GM19193 (cell line): Measurements from ENCODE around the gene DRICH1.

ENCODE experiments used
- POLR2A ChIP-seq: IDR thresholded peaks from 4 replicates; pipeline ENCODE4 v1.6.1; 2011; ENCODE audit not compliant: insufficient read depth, insufficient read length; ENCODE audit errors: extremely low read depth

DRICH1 gene

GRCh38 chr22:23591201-23591791 is 40.8 kb downstream of the DRICH1 start:
- TF ChIP-seq POLR2A, result no peak

GRCh38 chr22:23583836-23584235 is 48.3 kb downstream of the DRICH1 start:
- no peak for TF ChIP-seq POLR2A

- no peak for TF ChIP-seq POLR2A
These were observed 49.0 kb downstream of the DRICH1 start for GRCh38 chr22:23583153-23583552.

- no peak for TF ChIP-seq POLR2A
These were observed 50.9 kb downstream of the DRICH1 start for GRCh38 chr22:23581260-23581650.

GRCh38 chr22:23580576-23581259 is 51.4 kb downstream of the DRICH1 start:
- no peak for TF ChIP-seq POLR2A

GRCh38 chr22:23579870-23580575 is 52.1 kb downstream of the DRICH1 start, which contains the start of gene IGLL1:
IGLL1 (minus strand) TSS chr22:23580290; CDS start chr22:23580190, 100 bp downstream.
- TF ChIP-seq POLR2A, result no peak

GRCh38 chr22:23579280-23579679 is 52.8 kb downstream of the DRICH1 start:
- TF ChIP-seq POLR2A, result no peak

- TF ChIP-seq POLR2A, result no peak
These were observed 53.8 kb downstream of the DRICH1 start for GRCh38 chr22:23578306-23578705.

- no peak for TF ChIP-seq POLR2A
These were observed 55.4 kb downstream of the DRICH1 start for GRCh38 chr22:23576681-23577080.

- TF ChIP-seq POLR2A, result no peak
These were observed 56.5 kb downstream of the DRICH1 start for GRCh38 chr22:23575601-23576000.

- no peak for TF ChIP-seq POLR2A
These were observed 57.2 kb downstream of the DRICH1 start for GRCh38 chr22:23574877-23575276.

- TF ChIP-seq POLR2A, result no peak
These were observed 57.7 kb downstream of the DRICH1 start for GRCh38 chr22:23574371-23574811.

GRCh38 chr22:23571486-23571885 is 60.6 kb downstream of the DRICH1 start:
- TF ChIP-seq POLR2A, result no peak

- no peak for TF ChIP-seq POLR2A
These were observed 61.4 kb downstream of the DRICH1 start for GRCh38 chr22:23570681-23571080.

- no peak for TF ChIP-seq POLR2A
These were observed 62.4 kb downstream of the DRICH1 start for GRCh38 chr22:23569716-23570115.

- no peak for TF ChIP-seq POLR2A
These were observed 62.8 kb downstream of the DRICH1 start for GRCh38 chr22:23569291-23569690.
